Prostate gland (tissue), 2 donors: ENCODE data around the gene IKZF5. TPM values are rescaled to one million over a fixed set of nuclear protein-coding genes. Genes with fewer than 3 reads are reported as not detected.

Source experiments
- DNase-seq: peaks from one replicate; pipeline ENCODE4 v3.0.0-alpha.2; 2019; ENCODE audit warnings: low spot score
- H3K27ac ChIP-seq, 2 donors: fragments of 200-600 bp; sonication (generic); 2 replicates each; pipeline ENCODE4 v1.5.1; 2017 to 2019
- H3K27me3 ChIP-seq: fragments of 200-600 bp; sonication (generic); replicated peaks from 2 replicates; pipeline ENCODE4 v1.5.1; 2019; ENCODE audit not compliant: insufficient read depth
- H3K36me3 ChIP-seq, 2 donors: fragments of 200-600 bp; sonication (generic); 1 replicate in 1 of 2; 2 replicates in 1 of 2; pipeline versions ENCODE4 v1.5.1 to v1.8.1; 2017 to 2019
- H3K4me1 ChIP-seq: fragments of 200-600 bp; sonication (generic); replicated peaks from 2 replicates; pipeline ENCODE4 v1.5.1; 2019
- H3K4me3 ChIP-seq, 2 donors: fragments of 200-600 bp; sonication (generic); 2 replicates each; pipeline ENCODE4 v1.5.1; 2017 to 2019
- H3K9me3 ChIP-seq: fragments of 200-600 bp; sonication (generic); 2 replicates; pipeline ENCODE4 v1.5.1; 2017
- CTCF ChIP-seq, 4 experiments: fragments of 200-600 bp in 2 of 4; fragments of 450-650 bp in 2 of 4; sonication (generic) in 2 of 4; IDR thresholded peaks; 1 replicate in 3 of 4; 2 replicates in 1 of 4; pipeline ENCODE4 v1.5.1; 2016 to 2019; ENCODE audit warnings: antibody characterized with exemption in 4 of 4, mild to moderate bottlenecking in 2 of 4, moderate library complexity in 2 of 4
- POLR2A ChIP-seq: fragments of 450-650 bp; IDR thresholded peaks from one replicate; pipeline ENCODE4 v1.6.1; 2016; ENCODE audit warnings: antibody characterized with exemption, mild to moderate bottlenecking
- POLR2AphosphoS5 ChIP-seq: sonication (generic); formaldehyde crosslinking; IDR thresholded peaks from one replicate; pipeline ENCODE4 v1.6.1; 2017; ENCODE audit warnings: antibody characterized with exemption
- WGBS: methylation state at CpG from one replicate; pipeline ENCODE4 v1.1.5; 2018; 5-methylcytosine and 5-hydroxymethylcytosine counted together
- intact Hi-C: fragments of 100-400 bp; cut with DNase I; formaldehyde crosslinking; loops from one replicate; pipeline ENCODE4 v1.14.2; 2022
- total RNA-seq, 2 donors: library from RNA; depleted of rRNA; stranded (reverse); fragments of >200 nt; gene quantifications; one replicate each; pipeline ENCODE4 v1.1.0, GENCODE V29; 2016

The IKZF5 gene
- total RNA-seq, 2 donors from 2014 or later = 9.8 to 15.8 TPM

- intact Hi-C loops = no loop called here
- Histone ChIP-seq H3K4me3 (no peak overlapping the region), H3K27ac (no peak overlapping the region), H3K4me1 (no peaks in the 10 kb centered on the region), H3K27me3 (no peaks in the 10 kb centered on the region), H3K9me3 (no peaks in the 10 kb centered on the region), H3K36me3 (no peaks in the 10 kb centered on the region)
- 64% methylated on average over 3 of the region's 3 CpGs for WGBS
- DNase-seq = no peak
- no peak for TF ChIP-seq CTCF (IDR thresholded peaks at IDR 0.05)
- TF ChIP-seq POLR2A = no peak
- TF ChIP-seq POLR2AphosphoS5 = no peak
These were observed 34.0 kb downstream of the IKZF5 start for GRCh38 chr10:122974543-122975064.

GRCh38 chr10:122974023-122974422 lies 34.6 kb downstream of the IKZF5 start:
- TF ChIP-seq POLR2A (no peak), CTCF (IDR thresholded peaks at IDR 0.05) (no peak), POLR2AphosphoS5 (no peak)
- Histone ChIP-seq H3K27ac (no peak overlapping the region), H3K4me3 (no peak overlapping the region), H3K36me3 (no peaks in the 10 kb centered on the region), H3K4me1 (no peaks in the 10 kb centered on the region), H3K27me3 (no peaks in the 10 kb centered on the region), H3K9me3 (no peaks in the 10 kb centered on the region)
- 51% methylated on average over 5 of the region's 5 CpGs for WGBS
- no peak for DNase-seq
- intact Hi-C loops = no loop called here

- 85% methylated on average over 3 of the region's 3 CpGs for WGBS
- intact Hi-C loops = no loop called here
- H3K27me3 ChIP-seq = no peaks in the 10 kb centered on the region
- H3K4me3 ChIP-seq = no peak overlapping the region
- TF ChIP-seq POLR2A (no peak), CTCF (IDR thresholded peaks at IDR 0.05) (no peak), POLR2AphosphoS5 (no peak)
- no peak for DNase-seq
- no peak overlapping the region for H3K27ac ChIP-seq
- no peaks in the 10 kb centered on the region for H3K4me1 ChIP-seq
- no peaks in the 10 kb centered on the region for H3K36me3 ChIP-seq
- no peaks in the 10 kb centered on the region for H3K9me3 ChIP-seq
These were observed 39.9 kb downstream of the IKZF5 start for GRCh38 chr10:122968698-122969097.

GRCh38 chr10:122966879-122967278 lies 41.7 kb downstream of the IKZF5 start:
- H3K4me3 ChIP-seq = no peak overlapping the region
- intact Hi-C loops = no loop called here
- no peaks in the 10 kb centered on the region for H3K27me3 ChIP-seq
- no peak for DNase-seq
- TF ChIP-seq POLR2AphosphoS5 (no peak), POLR2A (no peak), CTCF (IDR thresholded peaks at IDR 0.05) (no peak)
- no peaks in the 10 kb centered on the region for H3K36me3 ChIP-seq
- no peaks in the 10 kb centered on the region for H3K4me1 ChIP-seq
- no peaks in the 10 kb centered on the region for H3K9me3 ChIP-seq
- no peak overlapping the region for H3K27ac ChIP-seq

GRCh38 chr10:122962405-122962804 lies 46.2 kb downstream of the IKZF5 start:
- intact Hi-C loops = no loop called here
- no peaks in the 10 kb centered on the region for H3K4me1 ChIP-seq
- H3K36me3 ChIP-seq = no peaks in the 10 kb centered on the region
- no peaks in the 10 kb centered on the region for H3K9me3 ChIP-seq
- no peaks in the 10 kb centered on the region for H3K27me3 ChIP-seq
- DNase-seq = no peak
- no peak overlapping the region for H3K27ac ChIP-seq
- WGBS = 63% methylated on average over 3 of the region's 3 CpGs
- TF ChIP-seq CTCF (IDR thresholded peaks at IDR 0.05) (no peak), POLR2AphosphoS5 (no peak), POLR2A (no peak)
- no peak overlapping the region for H3K4me3 ChIP-seq
